Small intestine (tissue), 7 donors: ENCODE data around the gene LRRC42. TPM values are rescaled to one million over a fixed set of nuclear protein-coding genes. Genes with fewer than 3 reads are reported as not detected.
A peak's percentile ranks its signal among the peaks of the same experiment; 100 is the strongest.

ENCODE experiments used
- DNase-seq, 2 donors: peaks; one replicate each; pipeline versions ENCODE4 v3.0.0 to v3.0.0-alpha.2; 2013
- FAIRE-seq: peaks from 2 replicates; lab custom pipeline; 2012; peaks lifted over from hg19 to GRCh38; lab: Jason Lieb, UNC
- H3K27ac ChIP-seq, 3 donors: one replicate each; pipeline ENCODE4 v1.5.1; 2013; ENCODE audit warnings: low read length in 2 of 3, mild to moderate bottlenecking in 2 of 3, control low read depth in 1 of 3, inconsistent platforms in 1 of 3, low read depth in 1 of 3, moderate library complexity in 1 of 3
- H3K27me3 ChIP-seq, 3 donors: one replicate each; pipeline ENCODE4 v1.6.1; 2013; ENCODE audit warnings: low read length in 3 of 3, inconsistent platforms in 1 of 3; ENCODE audit not compliant: control insufficient read depth in 3 of 3, insufficient read depth in 3 of 3
- H3K36me3 ChIP-seq, 3 donors: one replicate each; pipeline ENCODE4 v1.6.1; 2013; ENCODE audit warnings: low read length in 3 of 3, inconsistent platforms in 1 of 3, low read depth in 1 of 3, mild to moderate bottlenecking in 1 of 3, moderate library complexity in 1 of 3; ENCODE audit not compliant: control insufficient read depth in 3 of 3, insufficient read depth in 2 of 3
- H3K4me1 ChIP-seq, 3 donors: one replicate each; pipeline ENCODE4 v1.6.1; 2013; ENCODE audit warnings: low read length in 2 of 3, inconsistent platforms in 1 of 3, low read depth in 1 of 3, mild to moderate bottlenecking in 1 of 3, moderate library complexity in 1 of 3; ENCODE audit not compliant: control insufficient read depth in 3 of 3, insufficient read depth in 2 of 3
- H3K4me3 ChIP-seq, 3 donors: one replicate each; pipeline ENCODE4 v1.5.1; 2013; ENCODE audit warnings: low read length in 3 of 3, control low read depth in 1 of 3, inconsistent platforms in 1 of 3, low read depth in 1 of 3, mild to moderate bottlenecking in 1 of 3, moderate library complexity in 1 of 3
- H3K9me3 ChIP-seq, 2 donors: one replicate each; pipeline ENCODE4 v1.6.1; 2013; ENCODE audit warnings: low read depth in 1 of 2, low read length in 1 of 2; ENCODE audit not compliant: control insufficient read depth in 2 of 2, insufficient read depth in 1 of 2
- WGBS, 3 donors: extraction: QIAGEN DNeasy Blood & Tissue Kit; methylation state at CpG; one replicate each; pipeline ENCODE4 v1.1.7; 2013; 5-methylcytosine and 5-hydroxymethylcytosine counted together
- polyA plus RNA-seq, 4 donors: library from polyadenylated mRNA; stranded (reverse) in 3 of 4; unstranded in 1 of 4; fragments of 200-250 nt in 3 of 4; fragments of 120-200 nt in 1 of 4; gene quantifications; one replicate each; pipeline versions ENCODE4 v1.2.1 to v1.2.3, GENCODE V29; 2013
- donor health status: healthy with polysubstance abuse.
- donor health status: control.
- donor health status: control.
- donor health status: Bipolar disorder and iron deficiency.
- donor health status: healthy.

LRRC42 gene
- polyA plus RNA-seq, 4 donors: 11.2 to 29.7 (median 18.9) TPM

DNA sequence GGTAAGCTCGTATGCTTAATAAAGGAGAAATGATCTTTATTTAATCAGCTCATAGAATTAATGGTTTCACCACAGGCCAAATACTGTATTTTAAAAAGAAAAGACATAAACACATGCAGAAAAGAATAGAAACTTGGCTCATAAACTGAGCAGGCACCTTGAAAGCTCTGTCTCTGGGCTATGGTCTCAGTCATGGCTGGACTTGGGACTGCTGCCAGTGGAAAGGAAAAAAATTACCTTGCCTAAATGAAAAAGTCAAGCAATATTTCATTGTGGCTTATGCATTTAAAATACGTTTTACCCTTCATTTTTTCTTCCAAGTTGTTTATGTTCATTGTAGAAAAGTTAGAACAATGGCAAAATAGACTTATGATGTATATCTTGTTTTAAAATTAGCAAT is 8.0 kb downstream of the LRRC42 start:
- DNase-seq (no peak), FAIRE-seq (no peak)
- WGBS, 3 donors: 72 to 92% (median 87%) methylated on average over 2 of the region's 2 CpGs
- Histone ChIP-seq H3K4me1 (peaks cover 0 to 16% (median 0%) of the 10 kb centered on the region in 3 donors), H3K36me3 (peaks cover 0 to 28% (median 0%) of the 10 kb centered on the region in 3 donors), H3K9me3 (no peaks in the 10 kb centered on the region), H3K4me3 (no peak overlapping the region), H3K27ac (no peak overlapping the region), H3K27me3 (no peaks in the 10 kb centered on the region)

DNA sequence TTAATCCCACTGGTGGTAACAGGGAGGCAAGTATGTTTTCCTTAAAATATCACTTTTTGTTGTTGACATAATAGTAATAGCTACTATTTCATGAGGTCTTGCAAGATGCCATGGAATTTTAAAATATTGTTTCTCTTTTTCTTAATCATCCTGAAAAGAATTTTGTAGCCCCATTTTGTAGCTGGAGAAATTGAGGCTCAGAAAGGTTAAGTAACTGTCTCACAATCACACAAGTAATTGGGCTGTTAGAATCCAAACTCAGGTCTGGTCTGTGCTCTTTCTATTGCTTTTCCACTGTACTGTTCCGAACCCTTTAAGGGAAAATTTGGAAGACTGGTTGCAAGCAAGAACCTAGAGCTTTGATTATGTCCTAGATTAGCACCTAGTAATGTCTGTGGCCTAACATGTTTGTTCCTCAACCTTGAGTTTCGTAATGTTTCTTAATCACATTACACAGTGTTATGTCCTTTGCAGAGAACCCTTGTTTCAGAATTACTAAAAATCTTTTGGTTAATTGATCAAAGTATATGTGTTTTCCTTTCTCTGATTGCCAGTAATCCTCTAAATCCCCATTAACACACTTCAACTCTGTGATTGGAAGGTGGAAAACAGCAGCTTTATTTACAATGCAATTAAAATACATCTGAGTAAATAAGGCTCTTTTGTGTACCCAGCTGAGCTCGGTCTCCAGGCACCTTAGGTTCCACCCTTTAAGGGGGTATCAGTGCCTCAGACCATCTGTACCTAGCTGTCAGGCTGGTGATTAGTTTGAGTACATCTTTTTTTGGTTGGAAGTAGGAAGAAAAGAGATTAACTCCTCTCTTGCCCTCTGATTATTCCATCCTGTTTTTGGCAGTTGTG is 10.4 kb downstream of the LRRC42 start:
- peaks cover 0 to 32% (median 8%) of the 10 kb centered on the region in 3 donors for H3K36me3 ChIP-seq
- no peak overlapping the region for H3K4me3 ChIP-seq
- DNase-seq (peak in 1 of 2 donors; percentile 40), FAIRE-seq (no peak)
- H3K9me3 ChIP-seq: no peaks in the 10 kb centered on the region
- WGBS, 3 donors: 60 to 67% (median 66%) methylated on average over 3 of the region's 3 CpGs
- peak overlapping the region in 1 of 3 donors; percentile 47 for H3K27ac ChIP-seq
- no peaks in the 10 kb centered on the region for H3K27me3 ChIP-seq
- H3K4me1 ChIP-seq: peaks cover 0 to 10% (median 0%) of the 10 kb centered on the region in 3 donors

DNA sequence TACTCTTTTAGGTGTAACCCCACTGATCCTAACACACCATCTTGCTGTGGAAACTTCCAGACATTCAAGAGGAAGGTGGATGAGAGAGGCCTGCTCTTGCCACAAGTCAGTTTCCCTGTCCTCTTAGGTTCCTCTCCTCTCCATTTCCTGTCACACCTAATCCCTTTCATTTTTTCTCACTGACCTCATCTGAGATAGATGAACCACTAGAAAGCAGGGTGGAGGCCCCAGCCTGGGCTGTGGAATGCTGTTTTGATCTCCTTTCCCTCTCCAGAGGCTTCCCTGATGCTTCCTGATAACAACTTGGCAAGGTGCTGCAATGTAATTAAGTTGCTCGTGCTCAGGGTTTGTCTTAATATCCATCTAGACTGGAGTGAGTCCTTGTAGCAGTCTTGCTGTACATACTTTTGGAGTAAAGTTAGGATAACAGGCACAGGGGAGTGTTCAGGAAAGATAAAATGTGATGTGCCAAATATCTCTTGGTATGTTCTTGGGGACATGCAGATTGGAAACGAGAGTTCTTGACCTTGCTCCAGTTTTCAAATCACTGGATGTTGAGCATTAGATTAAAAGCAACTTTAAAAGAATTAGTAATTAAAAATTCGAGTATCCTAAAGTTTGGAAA is 11.2 kb downstream of the LRRC42 start:
- FAIRE-seq (no peak), DNase-seq (peak; percentile 33 to 58)
- 41 to 55% (median 52%) methylated on average over 3 of the region's 3 CpGs for whole genome bisulfite sequencing, 3 donors
- Histone ChIP-seq H3K4me3 (no peak overlapping the region), H3K36me3 (peaks cover 0 to 27% (median 8%) of the 10 kb centered on the region in 3 donors), H3K4me1 (peaks cover 0 to 10% (median 0%) of the 10 kb centered on the region in 3 donors), H3K27me3 (no peaks in the 10 kb centered on the region), H3K27ac (peak overlapping the region in 2 of 3 donors; percentile 35 to 47), H3K9me3 (no peaks in the 10 kb centered on the region)

DNA sequence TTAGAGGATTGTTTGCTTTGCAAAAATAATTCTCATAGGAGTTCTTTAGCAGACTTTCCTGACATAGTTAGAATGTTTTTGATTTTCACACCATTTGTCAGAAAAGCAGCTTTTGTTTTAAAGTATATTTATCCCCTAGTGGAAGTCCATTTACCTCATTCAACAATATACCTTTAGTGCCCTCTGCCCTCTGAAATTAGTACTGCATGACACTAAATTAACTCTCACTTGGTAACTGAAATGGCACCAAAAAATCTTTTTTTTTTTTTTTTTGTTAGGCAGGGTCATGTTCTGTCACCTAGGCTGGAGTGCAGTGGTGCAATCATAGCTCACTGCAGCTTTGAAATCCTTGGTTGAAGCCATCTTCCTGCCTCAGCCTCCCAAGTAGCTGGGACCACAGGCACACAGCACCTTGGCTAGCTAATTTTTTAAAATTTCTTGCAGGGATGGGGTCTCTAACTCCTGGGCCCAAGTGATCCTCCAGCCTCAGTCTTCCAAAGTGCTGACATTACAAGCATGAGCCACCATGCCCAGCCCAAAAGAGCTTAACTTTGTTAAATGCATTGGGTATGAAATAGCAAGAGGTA is 13.6 kb downstream of the LRRC42 start:
- Histone ChIP-seq H3K27ac (no peak overlapping the region), H3K9me3 (no peaks in the 10 kb centered on the region), H3K27me3 (no peaks in the 10 kb centered on the region), H3K4me1 (peaks cover 0 to 18% (median 0%) of the 10 kb centered on the region in 3 donors), H3K36me3 (peaks cover 3 to 34% (median 17%) of the 10 kb centered on the region in 3 donors), H3K4me3 (no peak overlapping the region)
- FAIRE-seq: no peak
- peak; percentile 29 to 39 for DNase-seq

DNA sequence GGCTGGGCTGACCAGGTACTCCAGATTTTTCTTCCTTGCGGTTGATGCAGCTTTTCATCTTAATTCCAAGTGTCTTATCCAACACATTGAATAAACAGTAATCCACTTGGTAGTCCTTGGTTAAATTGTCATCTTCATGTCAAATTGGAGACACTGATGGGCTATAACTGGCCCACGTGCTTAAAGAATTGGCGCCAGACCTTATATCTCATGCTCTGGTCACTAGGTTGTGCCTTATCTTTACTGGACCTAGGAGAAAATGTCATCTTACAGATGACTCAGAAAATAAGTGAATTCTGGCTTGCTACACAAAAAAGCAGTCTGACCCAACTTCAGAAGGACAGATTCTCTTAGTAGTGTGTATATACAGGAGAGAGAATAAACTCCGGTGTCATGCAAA is 16.2 kb downstream of the LRRC42 start:
- no peaks in the 10 kb centered on the region for H3K9me3 ChIP-seq
- DNase-seq (no peak), FAIRE-seq (no peak)
- peaks cover 0 to 8% (median 0%) of the 10 kb centered on the region in 3 donors for H3K4me1 ChIP-seq
- WGBS, 3 donors: 94 to 97% (median 95%) methylated on average over 4 of the region's 4 CpGs
- H3K27ac ChIP-seq: no peak overlapping the region
- peaks cover 3 to 34% (median 24%) of the 10 kb centered on the region in 3 donors for H3K36me3 ChIP-seq
- H3K27me3 ChIP-seq: no peaks in the 10 kb centered on the region
- H3K4me3 ChIP-seq: no peak overlapping the region

DNA sequence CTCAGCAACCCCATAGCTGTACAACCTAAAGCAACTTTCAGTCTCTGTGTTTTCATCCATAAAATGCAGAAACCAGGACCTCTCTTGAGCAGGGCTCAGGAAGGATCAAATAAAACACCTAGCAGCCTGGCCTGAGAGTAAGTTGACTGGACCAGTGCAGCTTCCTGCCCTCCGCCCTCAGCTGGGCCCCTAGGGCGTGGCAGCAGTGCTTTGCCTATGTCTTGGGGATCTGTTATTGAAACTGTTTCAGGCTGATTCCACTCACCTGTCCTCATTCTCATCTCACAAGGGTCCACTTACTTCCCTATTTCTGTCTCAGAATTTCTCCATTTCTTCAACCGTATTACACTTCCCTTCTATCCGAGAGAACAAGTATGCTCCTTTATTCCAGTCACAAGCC is 17.3 kb downstream of the LRRC42 start:
- FAIRE-seq (no peak), DNase-seq (peak in 1 of 2 donors; percentile 54)

DNA sequence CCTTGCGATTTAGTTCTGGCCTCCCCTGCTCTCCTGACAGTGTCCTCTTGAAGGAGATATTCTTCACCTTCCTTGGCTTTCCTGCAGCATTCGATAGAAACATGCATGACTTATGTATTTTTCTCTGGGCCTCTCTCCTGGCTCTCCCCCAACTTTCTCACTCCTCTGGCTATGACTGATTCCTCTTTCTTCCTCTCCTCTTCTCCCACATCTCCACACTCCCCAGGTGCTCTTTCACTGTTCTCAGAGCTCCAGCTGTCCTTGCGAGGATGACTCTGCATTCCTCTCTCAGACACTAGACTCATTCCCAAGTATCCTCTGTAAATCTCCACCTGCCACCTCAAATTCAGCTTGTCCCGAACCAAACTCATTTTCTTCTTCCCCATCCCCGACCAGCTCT is 18.0 kb downstream of the LRRC42 start:
- no peaks in the 10 kb centered on the region for H3K9me3 ChIP-seq
- H3K27ac ChIP-seq: no peak overlapping the region
- peaks cover 8 to 31% (median 30%) of the 10 kb centered on the region in 3 donors for H3K36me3 ChIP-seq
- H3K27me3 ChIP-seq: no peaks in the 10 kb centered on the region
- WGBS, 3 donors: 88 to 95% (median 89%) methylated on average over 5 of the region's 5 CpGs
- no peak overlapping the region for H3K4me3 ChIP-seq
- FAIRE-seq (no peak), DNase-seq (no peak)
- peaks cover 0 to 8% (median 0%) of the 10 kb centered on the region in 3 donors for H3K4me1 ChIP-seq

More for the DNA sequence above, 17.3 kb downstream of the LRRC42 start:
- Histone ChIP-seq H3K36me3 (peaks cover 8 to 36% (median 29%) of the 10 kb centered on the region in 3 donors), H3K27me3 (no peaks in the 10 kb centered on the region), H3K27ac (no peak overlapping the region), H3K4me3 (no peak overlapping the region), H3K4me1 (peaks cover 0 to 8% (median 0%) of the 10 kb centered on the region in 3 donors), H3K9me3 (no peaks in the 10 kb centered on the region)
- WGBS, 3 donors: 76 to 85% (median 84%) methylated on average over 4 of the region's 4 CpGs

DNA sequence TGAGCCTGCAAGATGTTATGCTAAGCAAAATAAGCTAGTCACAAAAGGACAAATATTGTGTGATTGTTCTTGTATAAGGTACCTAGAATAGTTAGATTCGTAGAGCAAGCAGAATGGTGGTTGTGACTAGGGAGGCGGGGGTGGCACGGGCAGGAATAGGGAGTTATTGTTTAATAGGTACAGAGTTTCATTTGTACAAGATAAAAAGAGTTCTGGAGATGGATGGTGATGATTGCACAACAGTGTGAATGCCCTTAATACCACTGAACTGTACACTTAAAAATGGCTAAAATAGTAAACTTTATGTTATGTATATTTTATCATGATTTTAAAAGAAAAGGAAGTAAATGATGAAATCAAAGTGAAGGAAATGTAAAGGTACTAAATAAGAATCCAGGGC is 20.6 kb downstream of the LRRC42 start:
- H3K36me3 ChIP-seq: peaks cover 8 to 30% (median 26%) of the 10 kb centered on the region in 3 donors
- H3K27ac ChIP-seq: no peak overlapping the region
- no peak overlapping the region for H3K4me3 ChIP-seq
- no peak for FAIRE-seq
- 65 to 77% (median 74%) methylated on average over 3 of the region's 3 CpGs for WGBS, 3 donors
- H3K4me1 ChIP-seq: peaks cover 0 to 8% (median 0%) of the 10 kb centered on the region in 3 donors
- no peaks in the 10 kb centered on the region for H3K27me3 ChIP-seq
- no peaks in the 10 kb centered on the region for H3K9me3 ChIP-seq
- DNase-seq: no peak
